EH (cell line): ENCODE results near the gene DKK3.

Source experiments
- DNase-seq: peaks from one replicate; pipeline ENCODE4 v3.0.0-alpha.2; 2015; ENCODE audit warnings: low read depth

DKK3 gene

GRCh38 chr11:11967669-11968510 is 40.5 kb downstream of the DKK3 start:
- DNase-seq, result no peak

GRCh38 chr11:11966826-11967668 is 41.4 kb downstream of the DKK3 start:
- peak; percentile 70 for DNase-seq

GRCh38 chr11:11966354-11966741 is 42.1 kb downstream of the DKK3 start:
- no peak for DNase-seq

GRCh38 chr11:11965656-11966353 is 42.6 kb downstream of the DKK3 start:
- DNase-seq, result no peak

GRCh38 chr11:11965192-11965591 is 43.2 kb downstream of the DKK3 start:
- DNase-seq, result no peak

GRCh38 chr11:11964774-11965150 is 43.7 kb downstream of the DKK3 start:
- no peak for DNase-seq

GRCh38 chr11:11963842-11964773 is 44.3 kb downstream of the DKK3 start:
- DNase-seq, result no peak

- no peak for DNase-seq
These were observed 45.4 kb downstream of the DKK3 start for GRCh38 chr11:11963067-11963466.

- no peak for DNase-seq
These were observed 46.9 kb downstream of the DKK3 start for GRCh38 chr11:11961399-11962028.

GRCh38 chr11:11960687-11961086 is 47.7 kb downstream of the DKK3 start:
- peak; percentile 48 for DNase-seq

- no peak for DNase-seq
These were observed 48.8 kb downstream of the DKK3 start for GRCh38 chr11:11959601-11960000.

- DNase-seq, result no peak
These were observed 49.8 kb downstream of the DKK3 start for GRCh38 chr11:11958403-11959231.

GRCh38 chr11:11956006-11956405 is 52.4 kb downstream of the DKK3 start:
- DNase-seq, result peak; percentile 44

- DNase-seq, result no peak
These were observed 56.4 kb downstream of the DKK3 start for GRCh38 chr11:11952036-11952435.

- DNase-seq, result no peak
These were observed 58.9 kb downstream of the DKK3 start for GRCh38 chr11:11949482-11949881.

- DNase-seq, result no peak
These were observed 60.0 kb downstream of the DKK3 start for GRCh38 chr11:11948242-11948947.

- no peak for DNase-seq
These were observed 60.6 kb downstream of the DKK3 start for GRCh38 chr11:11947825-11948224.

- peak; percentile 40 for DNase-seq
These were observed 61.5 kb downstream of the DKK3 start for GRCh38 chr11:11946878-11947277.

- DNase-seq, result peak; percentile 87
These were observed 62.2 kb downstream of the DKK3 start for GRCh38 chr11:11946180-11946579.
